Measurements from ENCODE around the gene RPL26. TPM values are rescaled to one million over a fixed set of nuclear protein-coding genes. Genes with fewer than 3 reads are reported as not detected.

The RPL26 gene
- total RNA-seq, 5 donors from 2014 or later (not counting 1 experiment from before 2014, with no cell fraction given) = 2,515 to 2,978 (median 2,612) TPM

- Mint-ChIP-seq H3K4me3 (no peak overlapping the region), H3K27me3 (peaks cover 8 to 20% of the 10 kb centered on the region in 2 donors), H3K9me3 (no peaks in the 10 kb centered on the region), H3K36me3 (no peaks in the 10 kb centered on the region), H3K27ac (no peak overlapping the region), H3K4me1 (peaks cover 0 to 4% (median under 1%) of the 10 kb centered on the region in 3 donors)
- Histone ChIP-seq H3K4me1 (ENCODE audit: control insufficient read depth in 1 of 2, extremely low read depth in 1 of 2, insufficient read depth in 2 of 2, low read length in 2 of 2) (no peaks in the 10 kb centered on the region), H3K27ac (ENCODE audit: low read length) (no peak overlapping the region), H3K36me3 (ENCODE audit: control insufficient read depth in 2 of 2, extremely low read depth in 1 of 2, insufficient read depth in 1 of 2, low read length in 1 of 2) (no peaks in the 10 kb centered on the region), H3K27me3 (replicated peaks in 1 of 2; ENCODE audit: control insufficient read depth in 2 of 2, extremely low read depth in 1 of 2, insufficient read depth in 2 of 2, low read length in 1 of 2) (peaks cover 0 to 24% of the 10 kb centered on the region in 2 experiments), H3K4me3 (ENCODE audit: control insufficient read depth in 1 of 2, extremely low read depth in 1 of 2, low read length in 1 of 2) (no peak overlapping the region), H3K9me3 (no peaks in the 10 kb centered on the region)
- POLR2A ChIA-PET = no interaction called here
- DNase-seq (no peak), ATAC-seq (replicated peaks in 1 of 4) (no peak)
- CTCF ChIA-PET = no interaction called here
- WGBS (ENCODE audit: insufficient coverage) = 90% methylated on average over 4 of the region's 5 CpGs
These were observed 50.3 kb downstream of the RPL26 start for GRCh38 chr17:8332688-8333087.

DNA sequence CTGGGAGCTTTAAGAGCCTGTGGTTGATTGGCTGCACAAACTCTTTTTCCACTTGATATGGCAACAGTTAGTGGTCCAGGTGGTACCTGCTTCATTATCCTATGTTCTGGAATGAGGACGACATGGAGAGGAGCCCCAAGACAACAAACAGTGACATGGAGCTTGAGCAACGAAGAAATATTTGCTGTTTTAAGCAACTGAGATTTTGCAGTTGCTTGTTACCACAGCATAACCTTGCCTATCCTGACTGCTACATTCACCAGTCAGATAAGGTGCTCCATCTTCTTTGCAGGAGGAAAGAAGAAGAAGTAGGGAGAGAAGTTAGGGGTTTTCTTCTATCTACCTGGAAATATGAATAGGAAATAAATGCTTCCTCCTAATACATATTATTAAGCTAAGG is 50.9 kb downstream of the RPL26 start:
- H3K36me3 Mint-ChIP-seq = no peaks in the 10 kb centered on the region
- no peaks in the 10 kb centered on the region for H3K9me3 ChIP-seq
- no peak overlapping the region for H3K4me3 Mint-ChIP-seq
- no peaks in the 10 kb centered on the region for H3K36me3 ChIP-seq (ENCODE audit: control insufficient read depth in 2 of 2, extremely low read depth in 1 of 2, insufficient read depth in 1 of 2, low read length in 1 of 2)
- CTCF ChIA-PET = no interaction called here
- H3K27ac Mint-ChIP-seq = no peak overlapping the region
- no peak for ATAC-seq (replicated peaks in 1 of 4)
- H3K4me1 ChIP-seq (ENCODE audit: control insufficient read depth in 1 of 2, extremely low read depth in 1 of 2, insufficient read depth in 2 of 2, low read length in 2 of 2) = peaks cover 0 to 4% of the 10 kb centered on the region in 2 experiments
- POLR2A ChIA-PET = no interaction called here
- peaks cover 0 to 29% of the 10 kb centered on the region in 2 experiments for H3K27me3 ChIP-seq (replicated peaks in 1 of 2; ENCODE audit: control insufficient read depth in 2 of 2, extremely low read depth in 1 of 2, insufficient read depth in 2 of 2, low read length in 1 of 2)
- no peak for DNase-seq
- H3K9me3 Mint-ChIP-seq = no peaks in the 10 kb centered on the region
- H3K4me3 ChIP-seq (ENCODE audit: control insufficient read depth in 1 of 2, extremely low read depth in 1 of 2, low read length in 1 of 2) = no peak overlapping the region
- no peak overlapping the region for H3K27ac ChIP-seq (ENCODE audit: low read length)
- WGBS (ENCODE audit: insufficient coverage) = 80% methylated on average over 1 of the region's 2 CpGs
- H3K4me1 Mint-ChIP-seq = peaks cover 0 to 8% (median 5%) of the 10 kb centered on the region in 3 donors
- peaks cover 8 to 25% of the 10 kb centered on the region in 2 donors for H3K27me3 Mint-ChIP-seq

Other genes with a start within 250 kb of the RPL26 start
- 1,000 to 10,000 TPM in 2 of 5 donors, 10 to 100 TPM in 3; 62.6 to 1,675 (median 82.4) TPM for gene PER1, start 230.8 kb downstream of the RPL26 start, total RNA-seq
- 100 to 1,000 TPM; 160 to 243 (median 186) TPM for gene VAMP2, start 220.2 kb downstream of the RPL26 start, total RNA-seq
- gene TMEM107, start 206.8 kb downstream of the RPL26 start, total RNA-seq = 10 to 100 TPM; 23.4 to 28.9 (median 25.0) TPM
- 10 to 100 TPM in 3 of 5 donors, 1 to 10 TPM in 2; 6.7 to 21.3 (median 17.2) TPM for gene BORCS6, start 193.0 kb downstream of the RPL26 start, total RNA-seq
- 1 to 10 TPM; 1.0 to 2.7 (median 1.7) TPM for gene AURKB, start 172.6 kb downstream of the RPL26 start, total RNA-seq
- gene CTC1, start 135.1 kb downstream of the RPL26 start, total RNA-seq = 100 to 1,000 TPM; 230 to 309 (median 269) TPM
- gene PFAS, start 133.9 kb downstream of the RPL26 start, total RNA-seq = 10 to 100 TPM; 31.5 to 52.4 (median 37.8) TPM
- gene RANGRF, start 94.5 kb downstream of the RPL26 start, total RNA-seq = 10 to 100 TPM; 29.0 to 41.8 (median 40.9) TPM
- gene SLC25A35, start 87.8 kb downstream of the RPL26 start, total RNA-seq = 10 to 100 TPM in 1 of 5 donors, 1 to 10 TPM in 4; 6.6 to 10.0 (median 8.0) TPM
- gene ARHGEF15, start 73.0 kb downstream of the RPL26 start, total RNA-seq = under 1 TPM in 1 of 5 donors, not detected in 4; 0.26 TPM
- gene ODF4, start 43.4 kb downstream of the RPL26 start, total RNA-seq = not detected
- 1 to 10 TPM in 2 of 5 donors, under 1 TPM in 2, not detected in 1; 0.09 to 1.6 (median 0.57) TPM for gene RNF222, start 14.6 kb upstream of the RPL26 start, total RNA-seq
- 100 to 1,000 TPM in 2 of 5 donors, 10 to 100 TPM in 3; 83.4 to 241 (median 99.0) TPM for gene NDEL1, start 52.7 kb upstream of the RPL26 start, total RNA-seq
- gene MYH10, start 247.5 kb upstream of the RPL26 start, total RNA-seq = 1 to 10 TPM; 1.3 to 2.8 (median 2.1) TPM